K562 (cell line): Measurements from ENCODE around the gene DOP1B. TPM values are rescaled to one million over a fixed set of nuclear protein-coding genes. Genes with fewer than 3 reads are reported as not detected.

ENCODE experiments used
- ATAC-seq: fragments of 200-7000 bp; cut with Tn5 transposase; 3 replicates; pipeline ENCODE4 v1.9.1; 2020; ENCODE audit warnings: moderate library complexity
- BruUV-seq: library from RNA; stranded (reverse); fragments of 400-500 nt; replicated peaks from 2 replicates; lab custom pipeline; 2021; lab: Mats Ljungman, UMichigan
- CTCF ChIA-PET: fragments of 300-600 bp; formaldehyde crosslinking; extraction: SDS; loops from one replicate; lab custom pipeline; 2021; ENCODE audit warnings: low intra/inter-chr PET ratio; lab: Yijun Ruan, JAX
- POLR2A ChIA-PET: fragments of 300-600, 350-650 bp; sonication (Branson Sonifier 250); formaldehyde crosslinking; extraction: SDS; loops from one replicate; lab custom pipeline; 2021; ENCODE audit warnings: antibody characterized with exemption, inconsistent platforms; lab: Yijun Ruan, JAX
- DNase-seq, 4 experiments: peaks; one replicate each; pipeline versions ENCODE4 v3.0.0 to v3.0.0-alpha.2; 2011 to 2018; ENCODE audit warnings: low spot score in 3 of 4, mixed read lengths in 3 of 4; ENCODE audit errors: extremely low read depth in 1 of 4
- FAIRE-seq: peaks from 2 replicates; lab custom pipeline; 2011; peaks lifted over from hg19 to GRCh38; lab: Jason Lieb, UNC
- H2AFZ ChIP-seq: 2 replicates; pipeline ENCODE4 v1.6.0; 2011; ENCODE audit warnings: low read depth, low read length, control low read depth, inconsistent platforms
- H3K27ac ChIP-seq: fragments of 200-600 bp; 3 replicates; pipeline ENCODE4 v1.8.0; 2011; ENCODE audit warnings: low read depth, mild to moderate bottlenecking, control low read depth, inconsistent platforms, low read length, moderate library complexity, mixed read lengths; ENCODE audit errors: extremely low read depth
- H3K27me3 ChIP-seq, 2 experiments: fragments of 300-600 bp in 1 of 2; 2 replicates in 1 of 2; 3 replicates in 1 of 2; pipeline versions ENCODE4 v1.6.0 to v1.8.0; 2011; ENCODE audit warnings: inconsistent platforms in 2 of 2, low read length in 2 of 2, mild to moderate bottlenecking in 1 of 2, mixed read lengths in 1 of 2, moderate library complexity in 1 of 2; ENCODE audit not compliant: control insufficient read depth in 2 of 2, insufficient read depth in 2 of 2
- H3K36me3 ChIP-seq: fragments of 300-600 bp; 3 replicates; pipeline ENCODE4 v1.8.0; 2011; ENCODE audit warnings: mild to moderate bottlenecking, low read length, inconsistent platforms; ENCODE audit not compliant: control insufficient read depth, insufficient read depth
- H3K4me1 ChIP-seq, 2 experiments: fragments of 200-600 bp in 1 of 2; replicated peaks in 1 of 2; 2 replicates in 1 of 2; 3 replicates in 1 of 2; pipeline versions ENCODE4 v1.5.1 to v1.8.0; 2011; ENCODE audit warnings: inconsistent platforms in 2 of 2, low read length in 2 of 2, mild to moderate bottlenecking in 1 of 2, mixed read lengths in 1 of 2, moderate library complexity in 1 of 2; ENCODE audit not compliant: control insufficient read depth in 2 of 2, insufficient read depth in 2 of 2
- H3K4me2 ChIP-seq: 2 replicates; pipeline ENCODE4 v1.6.1; 2011; ENCODE audit warnings: low read length, control low read depth, inconsistent platforms, mixed read lengths; ENCODE audit not compliant: insufficient read depth
- H3K4me3 ChIP-seq: fragments of 200-600 bp; sonication (generic), shearing (Covaris generic); 2 replicates; pipeline ENCODE4 v1.5.1; 2016; ENCODE audit warnings: control low read depth, inconsistent platforms
- H3K79me2 ChIP-seq: fragments of 200-600 bp; 3 replicates; pipeline ENCODE4 v1.8.0; 2011; ENCODE audit warnings: low read length, inconsistent platforms; ENCODE audit not compliant: control insufficient read depth, insufficient read depth
- H3K9ac ChIP-seq, 2 experiments: 2 replicates each; pipeline versions ENCODE4 v1.6.0 to v1.6.1; 2011; ENCODE audit warnings: low read depth in 2 of 2, low read length in 2 of 2, control low read depth in 1 of 2, inconsistent platforms in 1 of 2, mild to moderate bottlenecking in 1 of 2, mixed read lengths in 1 of 2; ENCODE audit not compliant: insufficient read depth in 1 of 2
- H3K9me1 ChIP-seq: one replicate; pipeline ENCODE4 v1.6.0; 2011; ENCODE audit warnings: inconsistent platforms, mild to moderate bottlenecking, low read length, moderate library complexity; ENCODE audit not compliant: control insufficient read depth, insufficient read depth
- H3K9me3 ChIP-seq: replicated peaks from 2 replicates; pipeline ENCODE4 v1.5.1; 2011; ENCODE audit warnings: low read depth, low read length, inconsistent platforms; ENCODE audit not compliant: control insufficient read depth, insufficient read depth
- H4K20me1 ChIP-seq: replicated peaks from 2 replicates; pipeline ENCODE4 v1.6.1; 2011; ENCODE audit warnings: low read length, inconsistent platforms, mixed read lengths; ENCODE audit not compliant: control insufficient read depth, insufficient read depth
- DIDO1 ChIP-seq: fragments of 450-650 bp; IDR thresholded peaks from 2 replicates; pipeline ENCODE4 v1.6.1; 2016; ENCODE audit warnings: low read depth, missing biosample characterization, missing genetic modification characterization
- EP400 ChIP-seq: fragments of 450-650 bp; IDR thresholded peaks from 2 replicates; pipeline ENCODE4 v1.6.1; 2017; ENCODE audit warnings: antibody characterized with exemption, mild to moderate bottlenecking, moderate library complexity
- MCM3 ChIP-seq: fragments of 450-650 bp; IDR thresholded peaks from 2 replicates; pipeline ENCODE4 v1.6.1; 2016
- MCM7 ChIP-seq, 2 experiments: fragments of 450-650 bp; IDR thresholded peaks; 2 replicates each; pipeline ENCODE4 v1.6.1; 2016 to 2018
- MYBL2 ChIP-seq, 2 experiments: fragments of 450-650 bp in 1 of 2; sonication (generic) in 1 of 2; formaldehyde crosslinking in 1 of 2; IDR thresholded peaks; 2 replicates each; pipeline versions ENCODE4 v1.6.1 to v1.8.1; 2017 to 2022; ENCODE audit warnings: borderline replicate concordance in 1 of 2, inconsistent platforms in 1 of 2, low read depth in 1 of 2, mild to moderate bottlenecking in 1 of 2, missing genetic modification reagents in 1 of 2, moderate library complexity in 1 of 2
- NCOA6 ChIP-seq: fragments of 450-650 bp; IDR thresholded peaks from 2 replicates; pipeline ENCODE4 v1.6.1; 2017; ENCODE audit warnings: mild to moderate bottlenecking
- NR3C1 ChIP-seq: sonication (generic); formaldehyde crosslinking; IDR thresholded peaks from 2 replicates; pipeline ENCODE4 v1.8.1; 2022; ENCODE audit warnings: missing genetic modification reagents
- PHF20 ChIP-seq: fragments of 450-650 bp; IDR thresholded peaks from 2 replicates; pipeline ENCODE4 v1.6.1; 2018; ENCODE audit not compliant: partially characterized antibody
- RCOR1 ChIP-seq, 2 experiments: IDR thresholded peaks; 2 replicates each; pipeline ENCODE4 v1.6.1; 2012; ENCODE audit warnings: low read depth in 2 of 2, low read length in 2 of 2, borderline replicate concordance in 1 of 2, improper control_type of control experiment in 1 of 2
- TCF7 ChIP-seq: sonication (generic); IDR thresholded peaks from 2 replicates; pipeline ENCODE4 v1.6.1; 2016; ENCODE audit warnings: antibody characterized with exemption, borderline replicate concordance
- ZFP30 ChIP-seq: fragments of 250-450 bp; sonication (Bioruptor Pico); IDR thresholded peaks from 2 replicates; pipeline ENCODE4 v1.8.0; 2022; ENCODE audit warnings: moderate library complexity, mild to moderate bottlenecking, inconsistent platforms, borderline replicate concordance
- ZKSCAN3 ChIP-seq: fragments of 250-450 bp; sonication (Bioruptor Pico); IDR thresholded peaks from 2 replicates; pipeline ENCODE4 v1.4.0; 2020
- ZNF140 ChIP-seq: fragments of 250-450 bp; sonication (Bioruptor Pico); IDR thresholded peaks from 2 replicates; pipeline ENCODE4 v1.8.0; 2021; ENCODE audit warnings: moderate library complexity, mild to moderate bottlenecking, inconsistent platforms
- ZNF184 ChIP-seq: sonication (generic); formaldehyde crosslinking; IDR thresholded peaks from 2 replicates; pipeline ENCODE4 v1.5.0; 2020; ENCODE audit warnings: missing genetic modification reagents
- WGBS: fragments of 100-300 bp; shearing (Covaris generic); methylation state at CpG from one replicate; pipeline ENCODE4 v1.1.6; 2016; ENCODE audit warnings: low coverage, mixed read lengths; ENCODE audit not compliant: insufficient coverage; ENCODE audit errors: missing lambda C conversion rate; 5-methylcytosine and 5-hydroxymethylcytosine counted together
- in situ Hi-C: fragments of 300-500 bp; cut with MboI; formaldehyde crosslinking; loops from 4 replicates; pipeline ENCODE4 v1.15.0; 2018; ENCODE audit warnings: inconsistent platforms, mixed read lengths
- intact Hi-C: fragments of 100-400 bp; cut with micrococcal nuclease; formaldehyde crosslinking; loops from 2 replicates; pipeline ENCODE4 v1.14.2; 2022
- polyA plus RNA-seq, 8 experiments: library from polyadenylated mRNA; depleted of rRNA in 4 of 8; stranded (reverse) in 5 of 8; unstranded in 3 of 8; fragments of >200 nt; fragmentation: Nextera tagmentation in 2 of 8; fragmentation: Illumina TruSeq in 1 of 8; extraction: Ambion mirVana in 2 of 8; extraction: Trizol in 1 of 8; gene quantifications; 2 replicates each; pipeline versions ENCODE4 v1.2.1 to v1.2.3, GENCODE V29; 2011 to 2014; ENCODE audit warnings: inconsistent platforms in 1 of 8, missing spikeins in 1 of 8
- total RNA-seq, 7 experiments: library from RNA; depleted of rRNA in 6 of 7; stranded (reverse); fragments of >200 nt in 6 of 7; fragmentation: Illumina TruSeq in 2 of 7; extraction: Trizol in 2 of 7; gene quantifications; 2 replicates each; pipeline versions ENCODE4 v1.2.1 to v1.2.3, GENCODE V29; 2011 to 2021; ENCODE audit warnings: low replicate concordance in 1 of 7
- TF ChIP-seq, protein P1 (sequence below): fragments of 150-350 bp; conservative IDR thresholded peaks from 2 replicates; pipeline ENCODE4 v1.6.1; 2014; ENCODE audit warnings: low read length
- TF ChIP-seq, protein P2 (sequence below): fragments of 250-450 bp; sonication (Bioruptor Pico); IDR thresholded peaks from 2 replicates; pipeline ENCODE4 v1.5.0; 2021
- TF ChIP-seq, protein P3 (sequence below): conservative IDR thresholded peaks from 2 replicates; pipeline ENCODE4 v1.6.1; 2011; ENCODE audit warnings: low read depth, mild to moderate bottlenecking, low read length; ENCODE audit not compliant: control insufficient read depth

The DOP1B gene
- total and polyA plus RNA-seq, 9 of the 15 experiments (the other 6 are each of a cell fraction or from before 2014, with no cell fraction given) = 0.04 to 2.2 (median 0.68) TPM

DNA sequence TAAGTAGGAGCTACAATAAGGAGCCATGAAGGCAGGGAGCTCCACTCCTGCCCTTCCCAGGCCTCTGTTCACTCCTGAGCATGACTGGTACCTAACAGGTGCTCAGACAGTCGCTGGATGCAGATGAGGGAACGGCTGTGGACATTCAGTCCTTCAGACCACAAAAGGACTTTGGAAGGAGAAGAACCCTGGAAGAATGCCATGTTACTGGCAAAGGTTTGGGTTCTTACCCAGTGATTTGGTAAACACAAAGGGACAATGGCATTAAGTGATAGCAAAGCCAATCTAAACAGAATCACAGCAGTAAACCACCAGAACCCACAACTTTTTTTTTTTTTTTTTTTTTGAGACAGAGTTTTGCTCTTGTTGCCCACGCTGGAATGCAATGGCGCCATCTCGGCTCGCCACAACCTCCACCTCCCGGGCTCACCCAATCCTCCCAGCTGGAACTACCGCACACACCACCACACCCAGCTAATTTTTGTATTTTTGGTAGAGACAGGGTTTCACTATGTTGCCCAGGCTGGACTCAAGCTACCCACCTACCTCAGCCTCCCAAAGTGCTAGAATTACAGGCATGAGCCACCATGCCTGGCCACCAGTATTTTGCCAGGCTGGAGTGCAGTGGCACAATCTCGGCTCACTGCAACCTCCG lies 29.2 kb upstream of the DOP1B start (continued):
- no peak for TF ChIP-seq RCOR1 (IDR thresholded peaks at IDR 0.05; ENCODE audit: borderline replicate concordance in 1 of 2, low read depth in 2 of 2, low read length in 2 of 2)
- TF ChIP-seq, protein P1, sequence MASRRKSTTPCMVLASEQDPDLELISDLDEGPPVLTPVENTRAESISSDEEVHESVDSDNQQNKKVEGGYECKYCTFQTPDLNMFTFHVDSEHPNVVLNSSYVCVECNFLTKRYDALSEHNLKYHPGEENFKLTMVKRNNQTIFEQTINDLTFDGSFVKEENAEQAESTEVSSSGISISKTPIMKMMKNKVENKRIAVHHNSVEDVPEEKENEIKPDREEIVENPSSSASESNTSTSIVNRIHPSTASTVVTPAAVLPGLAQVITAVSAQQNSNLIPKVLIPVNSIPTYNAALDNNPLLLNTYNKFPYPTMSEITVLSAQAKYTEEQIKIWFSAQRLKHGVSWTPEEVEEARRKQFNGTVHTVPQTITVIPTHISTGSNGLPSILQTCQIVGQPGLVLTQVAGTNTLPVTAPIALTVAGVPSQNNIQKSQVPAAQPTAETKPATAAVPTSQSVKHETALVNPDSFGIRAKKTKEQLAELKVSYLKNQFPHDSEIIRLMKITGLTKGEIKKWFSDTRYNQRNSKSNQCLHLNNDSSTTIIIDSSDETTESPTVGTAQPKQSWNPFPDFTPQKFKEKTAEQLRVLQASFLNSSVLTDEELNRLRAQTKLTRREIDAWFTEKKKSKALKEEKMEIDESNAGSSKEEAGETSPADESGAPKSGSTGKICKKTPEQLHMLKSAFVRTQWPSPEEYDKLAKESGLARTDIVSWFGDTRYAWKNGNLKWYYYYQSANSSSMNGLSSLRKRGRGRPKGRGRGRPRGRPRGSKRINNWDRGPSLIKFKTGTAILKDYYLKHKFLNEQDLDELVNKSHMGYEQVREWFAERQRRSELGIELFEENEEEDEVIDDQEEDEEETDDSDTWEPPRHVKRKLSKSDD = no peak
- TF ChIP-seq, protein P2, sequence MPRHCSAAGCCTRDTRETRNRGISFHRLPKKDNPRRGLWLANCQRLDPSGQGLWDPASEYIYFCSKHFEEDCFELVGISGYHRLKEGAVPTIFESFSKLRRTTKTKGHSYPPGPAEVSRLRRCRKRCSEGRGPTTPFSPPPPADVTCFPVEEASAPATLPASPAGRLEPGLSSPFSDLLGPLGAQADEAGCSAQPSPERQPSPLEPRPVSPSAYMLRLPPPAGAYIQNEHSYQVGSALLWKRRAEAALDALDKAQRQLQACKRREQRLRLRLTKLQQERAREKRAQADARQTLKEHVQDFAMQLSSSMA (CRISPR knock-in tag) = no peak
- no peak for TF ChIP-seq EP400

DNA sequence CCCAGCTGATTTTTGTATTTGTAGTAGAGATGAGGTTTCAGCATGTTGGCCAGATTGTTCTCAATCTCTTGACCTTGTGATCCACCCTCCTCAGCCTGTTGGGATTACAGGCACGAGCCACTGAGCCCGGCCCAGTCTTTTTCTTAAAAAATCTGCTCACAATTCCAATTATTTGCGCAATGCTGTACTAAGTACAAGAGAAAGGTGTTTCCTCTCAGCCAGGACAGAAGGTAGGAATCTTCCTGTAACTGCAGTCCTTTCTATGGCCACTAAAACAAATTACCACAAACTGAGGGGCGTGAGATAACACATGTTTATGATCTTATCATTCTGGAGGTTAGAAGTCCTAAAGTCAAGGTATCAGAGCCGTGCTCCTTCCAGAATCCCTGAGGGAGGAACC lies 28.6 kb upstream of the DOP1B start:
- DNase-seq (no peak), ATAC-seq (no peak), FAIRE-seq (no peak)
- 5% methylated on average over 5 of the region's 5 CpGs for WGBS
- Histone ChIP-seq H3K4me3 (no peak overlapping the region), H2AFZ (no peak overlapping the region), H3K9me1 (no peaks in the 10 kb centered on the region), H3K27me3 (peaks cover 22 to 51% of the 10 kb centered on the region in 2 experiments), H4K20me1 (0 out of 2 replicates have a peak, but pooled peaks cover 3% of the 10 kb centered on the region), H3K27ac (no peak overlapping the region), H3K9ac (no peak overlapping the region), H3K36me3 (no peaks in the 10 kb centered on the region), H3K4me1 (peaks cover 0 to 4% of the 10 kb centered on the region in 2 experiments; a peak in 1 of 5 replicates), H3K9me3 (no peaks in the 10 kb centered on the region), H3K4me2 (no peak overlapping the region), H3K79me2 (no peaks in the 10 kb centered on the region)
- CTCF ChIA-PET = no interaction called here
- in situ Hi-C loops = no loop called here
- BruUV-seq = no TSS peak
- intact Hi-C loops = loop anchor here (5.0 kb wide), 1 partner anchor 259 kb away; the partner anchor contains the start of gene CHAF1B
- POLR2A ChIA-PET = interaction anchor here (0.6 kb wide), 1 partner anchor 1102 kb away, joined by 5 read pairs; no protein-coding TSS in a partner anchor
- no peak for TF ChIP-seq PHF20
- no peak for TF ChIP-seq NCOA6
- TF ChIP-seq NR3C1 (CRISPR knock-in tag) = no peak
- no peak for TF ChIP-seq TCF7
- TF ChIP-seq ZFP30 (CRISPR knock-in tag) = no peak
- no peak for TF ChIP-seq ZNF184
- TF ChIP-seq MYBL2 (IDR thresholded peaks at IDR 0.05; ENCODE audit: low read depth) = no peak
- TF ChIP-seq MYBL2 (CRISPR knock-in tag; IDR thresholded peaks at IDR 0.05; ENCODE audit: borderline replicate concordance) = no peak
- TF ChIP-seq DIDO1 (tag) = no peak
- no peak for TF ChIP-seq MCM3
- TF ChIP-seq MCM7 (IDR thresholded peaks at IDR 0.05) = no peak
- TF ChIP-seq ZKSCAN3 (CRISPR knock-in tag) = no peak
- no peak for TF ChIP-seq ZNF140 (CRISPR knock-in tag)
- TF ChIP-seq, protein P3, sequence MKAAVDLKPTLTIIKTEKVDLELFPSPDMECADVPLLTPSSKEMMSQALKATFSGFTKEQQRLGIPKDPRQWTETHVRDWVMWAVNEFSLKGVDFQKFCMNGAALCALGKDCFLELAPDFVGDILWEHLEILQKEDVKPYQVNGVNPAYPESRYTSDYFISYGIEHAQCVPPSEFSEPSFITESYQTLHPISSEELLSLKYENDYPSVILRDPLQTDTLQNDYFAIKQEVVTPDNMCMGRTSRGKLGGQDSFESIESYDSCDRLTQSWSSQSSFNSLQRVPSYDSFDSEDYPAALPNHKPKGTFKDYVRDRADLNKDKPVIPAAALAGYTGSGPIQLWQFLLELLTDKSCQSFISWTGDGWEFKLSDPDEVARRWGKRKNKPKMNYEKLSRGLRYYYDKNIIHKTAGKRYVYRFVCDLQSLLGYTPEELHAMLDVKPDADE = no peak
